ENCODE data around the gene SCML2. TPM values are rescaled to one million over a fixed set of nuclear protein-coding genes. Genes with fewer than 3 reads are reported as not detected.

SCML2 gene
- total RNA-seq, 1 donor from 2014 or later, result 2.2 TPM

- DNase-seq (ENCODE audit: extremely low spot score in 2 of 2), result no peak
- Histone ChIP-seq H3K27ac (no peak overlapping the region), H3K36me3 (no peaks in the 10 kb centered on the region), H3K27me3 (no peaks in the 10 kb centered on the region), H3K4me1 (no peaks in the 10 kb centered on the region), H3K4me3 (no peak overlapping the region), H3K9me3 (no peaks in the 10 kb centered on the region)
- intact Hi-C loops (cut with DNase I), result no loop called here
- TF ChIP-seq CTCF (IDR thresholded peaks at IDR 0.05) (no peak), POLR2A (IDR thresholded peaks at IDR 0.05) (no peak), POLR2AphosphoS5 (IDR thresholded peaks at IDR 0.05; ENCODE audit: insufficient read depth in 1 of 2, low read depth in 1 of 2) (no peak)
Measured at GRCh38 chrX:18203631-18204030, 150.9 kb downstream of the SCML2 start.

GRCh38 chrX:18194688-18195087, 159.8 kb downstream of the SCML2 start:
- no peaks in the 10 kb centered on the region for H3K4me1 ChIP-seq
- H3K9me3 ChIP-seq, result no peaks in the 10 kb centered on the region
- intact Hi-C loops (cut with DNase I), result no loop called here
- H3K36me3 ChIP-seq, result no peaks in the 10 kb centered on the region
- H3K4me3 ChIP-seq, result no peak overlapping the region
- TF ChIP-seq CTCF (IDR thresholded peaks at IDR 0.05), result no peak
- TF ChIP-seq POLR2AphosphoS5 (IDR thresholded peaks at IDR 0.05; ENCODE audit: insufficient read depth in 1 of 2, low read depth in 1 of 2), result no peak
- TF ChIP-seq POLR2A (IDR thresholded peaks at IDR 0.05), result no peak
- no peaks in the 10 kb centered on the region for H3K27me3 ChIP-seq
- H3K27ac ChIP-seq, result no peak overlapping the region
- DNase-seq (ENCODE audit: extremely low spot score in 2 of 2), result no peak

Small RNA genes within 50 kb of the gene (small RNA-seq; reads per million reads assigned to genes)
- gene RF00019 (not detected), gene TMSB10P2 (not detected)

Other genes starting within 250 kb of the SCML2 start
- not detected for gene BEND2, start 133.8 kb downstream of the SCML2 start, total RNA-seq
- 9.1 TPM for gene CDKL5, start 70.9 kb upstream of the SCML2 start, total RNA-seq